ENCODE data around the gene KAZALD1. TPM values are rescaled to one million over a fixed set of nuclear protein-coding genes. Genes with fewer than 3 reads are reported as not detected.

The KAZALD1 gene
- total RNA-seq, 3 donors from 2014 or later (not counting 1 experiment from before 2014, with no cell fraction given), result 0.49 TPM; not detected in 2

DNA sequence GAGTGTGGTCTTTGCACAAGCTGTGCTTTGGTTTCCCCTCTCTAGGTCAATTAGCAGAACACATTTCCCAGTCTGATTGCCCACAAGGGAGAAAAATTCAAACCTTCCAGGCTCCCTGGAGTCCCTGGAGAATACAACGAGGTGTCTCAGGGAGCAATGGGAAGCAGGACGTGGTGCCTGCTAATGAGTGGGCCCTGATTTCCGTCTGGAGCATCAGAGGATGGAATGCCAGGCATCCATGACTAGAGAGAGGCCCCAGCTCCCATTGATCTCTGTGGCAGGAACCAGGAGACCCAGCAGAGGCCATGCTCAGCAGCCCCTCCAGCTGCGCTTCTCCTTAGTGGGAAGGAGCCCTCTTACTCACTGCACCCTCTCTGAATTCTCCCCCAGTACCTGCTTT, 36.1 kb downstream of the KAZALD1 start:
- H3K9me3 Mint-ChIP-seq, result no peaks in the 10 kb centered on the region
- no peak overlapping the region for H3K4me3 Mint-ChIP-seq
- TF ChIP-seq, protein P1, sequence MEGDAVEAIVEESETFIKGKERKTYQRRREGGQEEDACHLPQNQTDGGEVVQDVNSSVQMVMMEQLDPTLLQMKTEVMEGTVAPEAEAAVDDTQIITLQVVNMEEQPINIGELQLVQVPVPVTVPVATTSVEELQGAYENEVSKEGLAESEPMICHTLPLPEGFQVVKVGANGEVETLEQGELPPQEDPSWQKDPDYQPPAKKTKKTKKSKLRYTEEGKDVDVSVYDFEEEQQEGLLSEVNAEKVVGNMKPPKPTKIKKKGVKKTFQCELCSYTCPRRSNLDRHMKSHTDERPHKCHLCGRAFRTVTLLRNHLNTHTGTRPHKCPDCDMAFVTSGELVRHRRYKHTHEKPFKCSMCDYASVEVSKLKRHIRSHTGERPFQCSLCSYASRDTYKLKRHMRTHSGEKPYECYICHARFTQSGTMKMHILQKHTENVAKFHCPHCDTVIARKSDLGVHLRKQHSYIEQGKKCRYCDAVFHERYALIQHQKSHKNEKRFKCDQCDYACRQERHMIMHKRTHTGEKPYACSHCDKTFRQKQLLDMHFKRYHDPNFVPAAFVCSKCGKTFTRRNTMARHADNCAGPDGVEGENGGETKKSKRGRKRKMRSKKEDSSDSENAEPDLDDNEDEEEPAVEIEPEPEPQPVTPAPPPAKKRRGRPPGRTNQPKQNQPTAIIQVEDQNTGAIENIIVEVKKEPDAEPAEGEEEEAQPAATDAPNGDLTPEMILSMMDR (IDR thresholded peaks at IDR 0.05), result no peak
- no peaks in the 10 kb centered on the region for H3K36me3 Mint-ChIP-seq
- Histone ChIP-seq H3K27me3 (ENCODE audit: control insufficient read depth, insufficient read depth, low read length) (no peaks in the 10 kb centered on the region), H3K9me3 (ENCODE audit: control insufficient read depth, insufficient read depth, low read length) (no peaks in the 10 kb centered on the region), H3K4me1 (ENCODE audit: control insufficient read depth, insufficient read depth, low read length) (no peaks in the 10 kb centered on the region), H3K4me3 (ENCODE audit: low read length) (no peak overlapping the region), H3K27ac (ENCODE audit: low read length) (no peak overlapping the region), H3K36me3 (ENCODE audit: control insufficient read depth, insufficient read depth, low read length) (no peaks in the 10 kb centered on the region)
- peaks cover 0 to 4% of the 10 kb centered on the region in 2 donors for H3K4me1 Mint-ChIP-seq
- H3K27me3 Mint-ChIP-seq (ENCODE audit: low read depth in 2 of 2), result peaks cover 34 to 45% of the 10 kb centered on the region in 2 donors
- 53% methylated on average over 4 of the region's 4 CpGs for WGBS (ENCODE audit: insufficient coverage)
- DNase-seq (no peak), ATAC-seq (no peak)
- no peak overlapping the region for H3K27ac Mint-ChIP-seq
- intact Hi-C loops (cut with micrococcal nuclease), result no loop called here

DNA sequence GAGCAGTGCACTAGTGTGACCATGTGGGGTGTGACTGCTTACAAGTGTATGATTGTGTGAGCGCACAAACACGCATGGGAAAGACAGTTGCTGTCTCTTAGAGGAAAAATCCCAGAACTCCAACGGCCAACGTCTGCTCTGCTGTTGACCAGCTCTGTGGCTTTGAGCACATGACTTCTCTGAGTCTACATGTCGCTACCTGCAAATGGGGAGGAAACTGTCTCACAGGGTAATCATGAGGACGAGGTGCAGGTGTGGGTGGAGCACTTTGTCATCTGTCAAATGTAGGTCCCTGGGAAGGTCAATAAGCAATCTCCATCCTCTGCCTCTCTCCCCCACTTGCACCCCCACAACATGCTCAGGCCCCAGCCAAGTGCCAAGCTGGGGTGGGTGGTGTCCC, 38.1 kb downstream of the KAZALD1 start:
- H3K9me3 ChIP-seq (ENCODE audit: control insufficient read depth, insufficient read depth, low read length), result no peaks in the 10 kb centered on the region
- peaks cover 33 to 55% of the 10 kb centered on the region in 2 donors for H3K27me3 Mint-ChIP-seq (ENCODE audit: low read depth in 2 of 2)

DNA sequence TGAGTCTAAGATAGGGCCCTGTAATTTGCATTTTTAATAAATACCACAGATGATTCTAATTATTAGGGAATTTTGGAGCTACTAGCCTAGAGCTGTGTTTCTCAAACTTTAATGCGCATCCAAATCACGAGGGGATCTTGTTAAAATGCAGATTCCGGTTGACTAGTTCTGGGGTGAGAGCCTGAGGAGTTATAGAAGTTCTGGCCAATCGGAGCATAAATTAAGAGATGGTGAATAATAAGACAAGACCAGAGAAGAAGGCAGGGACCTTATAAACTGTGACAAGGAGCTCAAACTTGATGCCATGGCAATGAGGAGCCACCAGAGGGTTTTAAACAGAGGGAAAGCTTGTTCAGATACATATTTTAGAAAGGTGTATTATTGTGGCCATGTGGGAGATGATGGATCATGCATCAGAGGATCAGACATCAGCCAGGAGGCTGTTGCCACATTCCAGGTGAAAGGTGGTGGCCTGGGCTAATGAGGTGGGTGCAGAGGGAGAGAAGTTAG, 39.6 kb downstream of the KAZALD1 start:
- no peaks in the 10 kb centered on the region for H3K9me3 ChIP-seq (ENCODE audit: control insufficient read depth, insufficient read depth, low read length)
- Mint-ChIP-seq H3K4me3 (no peak overlapping the region), H3K27ac (no peak overlapping the region), H3K36me3 (no peaks in the 10 kb centered on the region), H3K9me3 (no peaks in the 10 kb centered on the region), H3K27me3 (ENCODE audit: low read depth in 2 of 2) (peaks cover 29 to 52% of the 10 kb centered on the region in 2 donors), H3K4me1 (no peaks in the 10 kb centered on the region)
- no peak overlapping the region for H3K4me3 ChIP-seq (ENCODE audit: low read length)
- H3K4me1 ChIP-seq (ENCODE audit: control insufficient read depth, insufficient read depth, low read length), result no peaks in the 10 kb centered on the region
- 79% methylated on average over 4 of the region's 4 CpGs for WGBS (ENCODE audit: insufficient coverage)
- no peak for DNase-seq
- ATAC-seq, result no peak
- no peak overlapping the region for H3K27ac ChIP-seq (ENCODE audit: low read length)
- intact Hi-C loops (cut with micrococcal nuclease), result no loop called here
- TF ChIP-seq, protein P1 (IDR thresholded peaks at IDR 0.05), result no peak
- no peaks in the 10 kb centered on the region for H3K27me3 ChIP-seq (ENCODE audit: control insufficient read depth, insufficient read depth, low read length)
- no peaks in the 10 kb centered on the region for H3K36me3 ChIP-seq (ENCODE audit: control insufficient read depth, insufficient read depth, low read length)

More for the DNA sequence above, 38.1 kb downstream of the KAZALD1 start:
- TF ChIP-seq, protein P1 (IDR thresholded peaks at IDR 0.05), result no peak
- Histone ChIP-seq H3K27me3 (ENCODE audit: control insufficient read depth, insufficient read depth, low read length) (no peaks in the 10 kb centered on the region), H3K4me3 (ENCODE audit: low read length) (no peak overlapping the region), H3K4me1 (ENCODE audit: control insufficient read depth, insufficient read depth, low read length) (no peaks in the 10 kb centered on the region), H3K36me3 (ENCODE audit: control insufficient read depth, insufficient read depth, low read length) (no peaks in the 10 kb centered on the region), H3K27ac (ENCODE audit: low read length) (no peak overlapping the region)
- 66% methylated on average over 6 of the region's 6 CpGs for WGBS (ENCODE audit: insufficient coverage)
- DNase-seq (no peak), ATAC-seq (no peak)
- Mint-ChIP-seq H3K4me1 (peaks cover 0 to 4% of the 10 kb centered on the region in 2 donors), H3K27ac (no peak overlapping the region), H3K36me3 (no peaks in the 10 kb centered on the region), H3K9me3 (no peaks in the 10 kb centered on the region), H3K4me3 (no peak overlapping the region)
- intact Hi-C loops (cut with micrococcal nuclease), result no loop called here

DNA sequence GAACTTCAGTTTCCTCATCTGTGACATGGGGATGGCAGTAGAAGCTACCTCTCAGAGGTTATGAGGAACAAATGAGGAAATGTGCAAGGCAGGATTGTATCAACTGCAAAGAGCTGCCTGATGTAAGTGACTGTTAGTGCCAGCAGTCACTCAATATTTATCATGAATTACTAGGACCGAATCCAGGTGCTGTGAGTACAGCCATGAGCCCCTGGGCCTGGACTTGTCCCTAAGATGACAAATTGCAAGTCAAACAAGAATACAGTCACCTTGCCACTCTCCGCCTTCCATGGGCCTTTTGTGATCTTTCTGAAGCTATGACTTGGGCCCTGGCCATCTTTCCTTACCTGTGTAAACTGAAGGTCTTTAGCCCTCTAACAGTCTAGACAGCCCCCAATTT, 41.6 kb downstream of the KAZALD1 start:
- no peaks in the 10 kb centered on the region for H3K36me3 Mint-ChIP-seq
- Histone ChIP-seq H3K4me3 (ENCODE audit: low read length) (no peak overlapping the region), H3K9me3 (ENCODE audit: control insufficient read depth, insufficient read depth, low read length) (no peaks in the 10 kb centered on the region), H3K36me3 (ENCODE audit: control insufficient read depth, insufficient read depth, low read length) (no peaks in the 10 kb centered on the region), H3K27me3 (ENCODE audit: control insufficient read depth, insufficient read depth, low read length) (no peaks in the 10 kb centered on the region), H3K4me1 (ENCODE audit: control insufficient read depth, insufficient read depth, low read length) (no peaks in the 10 kb centered on the region), H3K27ac (ENCODE audit: low read length) (no peak overlapping the region)
- H3K27ac Mint-ChIP-seq, result no peak overlapping the region
- no peaks in the 10 kb centered on the region for H3K4me1 Mint-ChIP-seq
- intact Hi-C loops (cut with micrococcal nuclease), result no loop called here
- ATAC-seq (no peak), DNase-seq (no peak)
- TF ChIP-seq, protein P1 (IDR thresholded peaks at IDR 0.05), result no peak
- WGBS (ENCODE audit: insufficient coverage), result 72% methylated on average over 2 of the region's 2 CpGs
- no peaks in the 10 kb centered on the region for H3K9me3 Mint-ChIP-seq
- no peak overlapping the region for H3K4me3 Mint-ChIP-seq
- peaks cover 32 to 63% of the 10 kb centered on the region in 2 donors for H3K27me3 Mint-ChIP-seq (ENCODE audit: low read depth in 2 of 2)

Measured in natural killer cell (primary cell).